HEK293 (cell line): ENCODE measurements around the gene OAT.

Experiments
- GLI4 ChIP-seq: fragments of 450-650 bp; formaldehyde crosslinking; IDR thresholded peaks from 2 replicates; pipeline ENCODE4 v1.5.1; 2016; ENCODE audit warnings: missing biosample characterization, missing genetic modification characterization
- GLIS1 ChIP-seq: fragments of 450-650 bp; formaldehyde crosslinking; IDR thresholded peaks from 2 replicates; pipeline ENCODE4 v1.5.1; 2016; ENCODE audit warnings: missing biosample characterization, missing genetic modification characterization
- HOXC10 ChIP-seq: sonication (generic); formaldehyde crosslinking; IDR thresholded peaks from 2 replicates; pipeline ENCODE4 v1.8.1; 2023; ENCODE audit warnings: mild to moderate bottlenecking, missing genetic modification reagents
- OVOL3 ChIP-seq: fragments of 450-650 bp; formaldehyde crosslinking; IDR thresholded peaks from 2 replicates; pipeline ENCODE4 v1.5.1; 2016; ENCODE audit warnings: missing biosample characterization, missing genetic modification characterization
- SCRT2 ChIP-seq: fragments of 450-650 bp; formaldehyde crosslinking; IDR thresholded peaks from 2 replicates; pipeline ENCODE4 v1.5.1; 2016; ENCODE audit warnings: missing biosample characterization, missing genetic modification characterization
- SP3 ChIP-seq: fragments of 450-650 bp; formaldehyde crosslinking; IDR thresholded peaks from 2 replicates; pipeline ENCODE4 v1.5.1; 2016; ENCODE audit warnings: missing biosample characterization, missing genetic modification characterization
- WT1 ChIP-seq: fragments of 450-650 bp; formaldehyde crosslinking; IDR thresholded peaks from 2 replicates; pipeline ENCODE4 v1.5.1; 2016; ENCODE audit warnings: missing biosample characterization, missing genetic modification characterization
- ZNF121 ChIP-seq: fragments of 450-650 bp; formaldehyde crosslinking; IDR thresholded peaks from 2 replicates; pipeline ENCODE4 v1.5.1; 2016; ENCODE audit warnings: missing biosample characterization, missing genetic modification characterization
- ZNF155 ChIP-seq: fragments of 450-650 bp; formaldehyde crosslinking; IDR thresholded peaks from 2 replicates; pipeline ENCODE4 v1.5.1; 2016; ENCODE audit warnings: missing biosample characterization, missing genetic modification characterization
- ZNF157 ChIP-seq: fragments of 450-650 bp; formaldehyde crosslinking; IDR thresholded peaks from 2 replicates; pipeline ENCODE4 v1.5.1; 2016; ENCODE audit warnings: missing biosample characterization, missing genetic modification characterization
- ZNF221 ChIP-seq: fragments of 450-650 bp; formaldehyde crosslinking; IDR thresholded peaks from 2 replicates; pipeline ENCODE4 v1.5.1; 2017; ENCODE audit warnings: missing biosample characterization, missing genetic modification characterization, borderline replicate concordance
- ZNF292 ChIP-seq: fragments of 450-650 bp; formaldehyde crosslinking; IDR thresholded peaks from 2 replicates; pipeline ENCODE4 v1.5.1; 2016; ENCODE audit warnings: low read depth, missing biosample characterization, missing genetic modification characterization, borderline replicate concordance
- ZNF311 ChIP-seq: fragments of 450-650 bp; formaldehyde crosslinking; IDR thresholded peaks from 2 replicates; pipeline ENCODE4 v1.5.1; 2017; ENCODE audit warnings: missing biosample characterization, missing genetic modification characterization, borderline replicate concordance
- ZNF324 ChIP-seq: fragments of 450-650 bp; formaldehyde crosslinking; IDR thresholded peaks from 2 replicates; pipeline ENCODE4 v1.5.1; 2016; ENCODE audit warnings: missing biosample characterization, missing genetic modification characterization
- ZNF366 ChIP-seq: fragments of 450-650 bp; formaldehyde crosslinking; conservative IDR thresholded peaks from 2 replicates; pipeline ENCODE4 v1.5.1; 2016; ENCODE audit warnings: missing biosample characterization, missing genetic modification characterization
- ZNF391 ChIP-seq: fragments of 450-650 bp; formaldehyde crosslinking; IDR thresholded peaks from 2 replicates; pipeline ENCODE4 v1.5.1; 2016; ENCODE audit warnings: low read depth, missing biosample characterization, missing genetic modification characterization, borderline replicate concordance
- ZNF398 ChIP-seq: fragments of 450-650 bp; formaldehyde crosslinking; IDR thresholded peaks from 2 replicates; pipeline ENCODE4 v1.5.1; 2017; ENCODE audit warnings: missing biosample characterization, missing genetic modification characterization
- ZNF561 ChIP-seq: fragments of 450-650 bp; IDR thresholded peaks from 2 replicates; pipeline ENCODE4 v1.5.1; 2018; ENCODE audit warnings: missing biosample characterization, missing genetic modification characterization, borderline replicate concordance
- ZNF610 ChIP-seq: fragments of 450-650 bp; formaldehyde crosslinking; IDR thresholded peaks from 2 replicates; pipeline ENCODE4 v1.5.1; 2016; ENCODE audit warnings: missing biosample characterization, missing genetic modification characterization, borderline replicate concordance
- ZNF670 ChIP-seq: fragments of 450-650 bp; formaldehyde crosslinking; IDR thresholded peaks from 2 replicates; pipeline ENCODE4 v1.5.1; 2016; ENCODE audit warnings: missing biosample characterization, missing genetic modification characterization, low read depth
- ZNF707 ChIP-seq: fragments of 450-650 bp; formaldehyde crosslinking; IDR thresholded peaks from 2 replicates; pipeline ENCODE4 v1.5.1; 2016; ENCODE audit warnings: missing biosample characterization, missing genetic modification characterization
- ZNF747 ChIP-seq: fragments of 450-650 bp; formaldehyde crosslinking; IDR thresholded peaks from 2 replicates; pipeline ENCODE4 v1.5.1; 2016; ENCODE audit warnings: missing biosample characterization, missing genetic modification characterization
- ZNF837 ChIP-seq: fragments of 450-650 bp; formaldehyde crosslinking; IDR thresholded peaks from 2 replicates; pipeline ENCODE4 v1.5.1; 2016; ENCODE audit warnings: missing biosample characterization, missing genetic modification characterization
- TF ChIP-seq, protein P1 (sequence below): fragments of 450-650 bp; formaldehyde crosslinking; IDR thresholded peaks from 2 replicates; pipeline ENCODE4 v1.5.1; 2016; ENCODE audit warnings: missing biosample characterization, missing genetic modification characterization
- TF ChIP-seq, protein P2 (sequence below): fragments of 450-650 bp; formaldehyde crosslinking; IDR thresholded peaks from 2 replicates; pipeline ENCODE4 v1.5.1; 2016; ENCODE audit warnings: missing biosample characterization, missing genetic modification characterization
- TF ChIP-seq, protein P3 (sequence below): fragments of 450-650 bp; formaldehyde crosslinking; IDR thresholded peaks from 2 replicates; pipeline ENCODE4 v1.5.1; 2017; ENCODE audit warnings: missing biosample characterization, missing genetic modification characterization
- TF ChIP-seq, protein P4 (sequence below): fragments of 450-650 bp; formaldehyde crosslinking; IDR thresholded peaks from 2 replicates; pipeline ENCODE4 v1.5.1; 2016; ENCODE audit warnings: missing biosample characterization, missing genetic modification characterization
- TF ChIP-seq, protein P5 (sequence below): fragments of 450-650 bp; formaldehyde crosslinking; IDR thresholded peaks from 2 replicates; pipeline ENCODE4 v1.5.1; 2016; ENCODE audit warnings: missing biosample characterization, missing genetic modification characterization

The OAT gene

GRCh38 chr10:124418726-124419501 is at the start of gene OAT (continued):
- TF ChIP-seq ZNF292 (tag by site-specific recombination) (no peak), ZNF561 (tag by site-specific recombination) (peak; percentile 24; the same call in 1 of the 2 replicates), ZNF398 (tag by site-specific recombination) (no peak), SCRT2 (tag by site-specific recombination) (peak; percentile 94), OVOL3 (no peak), GLIS1 (peak; percentile 90), ZNF391 (no peak), ZNF366 (tag by site-specific recombination) (peak; percentile 78), HOXC10 (CRISPR knock-in tag) (no peak), ZNF155 (tag by site-specific recombination) (no peak), ZNF311 (tag by site-specific recombination) (no peak), ZNF707 (no peak), ZNF610 (tag by site-specific recombination) (peak; percentile 73; the same call in 1 of the 2 replicates), ZNF121 (no peak), ZNF670 (no peak), ZNF324 (tag by site-specific recombination) (0 out of 2 replicates have a peak, but pooled peaks have one; percentile 41), WT1 (peak; percentile 47; the same call in 1 of the 2 replicates), SP3 (tag by site-specific recombination) (peak; percentile 95), ZNF747 (tag by site-specific recombination) (no peak), ZNF837 (no peak), ZNF157 (no peak), GLI4 (tag by site-specific recombination) (no peak), ZNF221 (tag by site-specific recombination) (no peak)
- TF ChIP-seq, protein P1, sequence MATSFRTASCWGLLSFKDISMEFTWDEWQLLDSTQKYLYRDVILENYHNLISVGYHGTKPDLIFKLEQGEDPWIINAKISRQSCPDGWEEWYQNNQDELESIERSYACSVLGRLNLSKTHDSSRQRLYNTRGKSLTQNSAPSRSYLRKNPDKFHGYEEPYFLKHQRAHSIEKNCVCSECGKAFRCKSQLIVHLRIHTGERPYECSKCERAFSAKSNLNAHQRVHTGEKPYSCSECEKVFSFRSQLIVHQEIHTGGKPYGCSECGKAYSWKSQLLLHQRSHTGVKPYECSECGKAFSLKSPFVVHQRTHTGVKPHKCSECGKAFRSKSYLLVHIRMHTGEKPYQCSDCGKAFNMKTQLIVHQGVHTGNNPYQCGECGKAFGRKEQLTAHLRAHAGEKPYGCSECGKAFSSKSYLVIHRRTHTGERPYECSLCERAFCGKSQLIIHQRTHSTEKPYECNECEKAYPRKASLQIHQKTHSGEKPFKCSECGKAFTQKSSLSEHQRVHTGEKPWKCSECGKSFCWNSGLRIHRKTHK (tag by site-specific recombination), result no peak
- TF ChIP-seq, protein P2, sequence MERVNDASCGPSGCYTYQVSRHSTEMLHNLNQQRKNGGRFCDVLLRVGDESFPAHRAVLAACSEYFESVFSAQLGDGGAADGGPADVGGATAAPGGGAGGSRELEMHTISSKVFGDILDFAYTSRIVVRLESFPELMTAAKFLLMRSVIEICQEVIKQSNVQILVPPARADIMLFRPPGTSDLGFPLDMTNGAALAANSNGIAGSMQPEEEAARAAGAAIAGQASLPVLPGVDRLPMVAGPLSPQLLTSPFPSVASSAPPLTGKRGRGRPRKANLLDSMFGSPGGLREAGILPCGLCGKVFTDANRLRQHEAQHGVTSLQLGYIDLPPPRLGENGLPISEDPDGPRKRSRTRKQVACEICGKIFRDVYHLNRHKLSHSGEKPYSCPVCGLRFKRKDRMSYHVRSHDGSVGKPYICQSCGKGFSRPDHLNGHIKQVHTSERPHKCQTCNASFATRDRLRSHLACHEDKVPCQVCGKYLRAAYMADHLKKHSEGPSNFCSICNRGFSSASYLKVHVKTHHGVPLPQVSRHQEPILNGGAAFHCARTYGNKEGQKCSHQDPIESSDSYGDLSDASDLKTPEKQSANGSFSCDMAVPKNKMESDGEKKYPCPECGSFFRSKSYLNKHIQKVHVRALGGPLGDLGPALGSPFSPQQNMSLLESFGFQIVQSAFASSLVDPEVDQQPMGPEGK (tag by site-specific recombination), result peak; percentile 88
- TF ChIP-seq, protein P3, sequence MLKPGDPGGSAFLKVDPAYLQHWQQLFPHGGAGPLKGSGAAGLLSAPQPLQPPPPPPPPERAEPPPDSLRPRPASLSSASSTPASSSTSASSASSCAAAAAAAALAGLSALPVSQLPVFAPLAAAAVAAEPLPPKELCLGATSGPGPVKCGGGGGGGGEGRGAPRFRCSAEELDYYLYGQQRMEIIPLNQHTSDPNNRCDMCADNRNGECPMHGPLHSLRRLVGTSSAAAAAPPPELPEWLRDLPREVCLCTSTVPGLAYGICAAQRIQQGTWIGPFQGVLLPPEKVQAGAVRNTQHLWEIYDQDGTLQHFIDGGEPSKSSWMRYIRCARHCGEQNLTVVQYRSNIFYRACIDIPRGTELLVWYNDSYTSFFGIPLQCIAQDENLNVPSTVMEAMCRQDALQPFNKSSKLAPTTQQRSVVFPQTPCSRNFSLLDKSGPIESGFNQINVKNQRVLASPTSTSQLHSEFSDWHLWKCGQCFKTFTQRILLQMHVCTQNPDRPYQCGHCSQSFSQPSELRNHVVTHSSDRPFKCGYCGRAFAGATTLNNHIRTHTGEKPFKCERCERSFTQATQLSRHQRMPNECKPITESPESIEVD (tag by site-specific recombination), result no peak
- TF ChIP-seq, protein P4, sequence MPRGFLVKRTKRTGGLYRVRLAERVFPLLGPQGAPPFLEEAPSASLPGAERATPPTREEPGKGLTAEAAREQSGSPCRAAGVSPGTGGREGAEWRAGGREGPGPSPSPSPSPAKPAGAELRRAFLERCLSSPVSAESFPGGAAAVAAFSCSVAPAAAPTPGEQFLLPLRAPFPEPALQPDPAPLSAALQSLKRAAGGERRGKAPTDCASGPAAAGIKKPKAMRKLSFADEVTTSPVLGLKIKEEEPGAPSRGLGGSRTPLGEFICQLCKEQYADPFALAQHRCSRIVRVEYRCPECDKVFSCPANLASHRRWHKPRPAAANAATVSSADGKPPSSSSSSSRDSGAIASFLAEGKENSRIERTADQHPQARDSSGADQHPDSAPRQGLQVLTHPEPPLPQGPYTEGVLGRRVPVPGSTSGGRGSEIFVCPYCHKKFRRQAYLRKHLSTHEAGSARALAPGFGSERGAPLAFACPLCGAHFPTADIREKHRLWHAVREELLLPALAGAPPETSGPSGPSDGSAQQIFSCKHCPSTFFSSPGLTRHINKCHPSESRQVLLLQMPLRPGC, result no peak
- TF ChIP-seq, protein P5, sequence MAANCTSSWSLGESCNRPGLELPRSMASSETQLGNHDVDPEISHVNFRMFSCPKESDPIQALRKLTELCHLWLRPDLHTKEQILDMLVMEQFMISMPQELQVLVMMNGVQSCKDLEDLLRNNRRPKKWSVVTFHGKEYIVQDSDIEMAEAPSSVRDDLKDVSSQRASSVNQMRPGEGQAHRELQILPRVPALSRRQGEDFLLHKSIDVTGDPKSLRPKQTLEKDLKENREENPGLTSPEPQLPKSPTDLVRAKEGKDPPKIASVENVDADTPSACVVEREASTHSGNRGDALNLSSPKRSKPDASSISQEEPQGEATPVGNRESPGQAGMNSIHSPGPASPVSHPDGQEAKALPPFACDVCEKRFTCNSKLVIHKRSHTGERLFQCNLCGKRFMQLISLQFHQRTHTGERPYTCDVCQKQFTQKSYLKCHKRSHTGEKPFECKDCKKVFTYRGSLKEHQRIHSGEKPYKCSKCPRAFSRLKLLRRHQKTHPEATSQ, result no peak
